Cardiac septum (tissue), 1 donor: ENCODE data around the gene GSTM2. TPM values are rescaled to one million over a fixed set of nuclear protein-coding genes. Genes with fewer than 3 reads are reported as not detected.
"Not testable (repeated sequence)": the region's sequence is repeated elsewhere in the genome, so short reads cannot be mapped to it uniquely, and the experiment has no call there.

ENCODE experiments used
- DNase-seq: peaks from one replicate; pipeline ENCODE4 v3.0.0-alpha.2; 2020; ENCODE audit warnings: low spot score
- intact Hi-C: fragments of 100-400 bp; cut with DNase I; formaldehyde crosslinking; loops from one replicate; pipeline ENCODE4 v1.14.0; 2022
- total RNA-seq: library from RNA; stranded (reverse); fragmentation: NEBNext Ultra II Directional; extraction: Animal tissue kit (Norgen Biotek cat#: 25700); gene quantifications from one replicate; pipeline ENCODE4 v1.2.1, GENCODE V29; 2021
- donor health status: DM: no; HTN: no; CAD: no.

GSTM2 gene
- total RNA-seq, 1 donor from 2014 or later, result 43.5 TPM

DNA sequence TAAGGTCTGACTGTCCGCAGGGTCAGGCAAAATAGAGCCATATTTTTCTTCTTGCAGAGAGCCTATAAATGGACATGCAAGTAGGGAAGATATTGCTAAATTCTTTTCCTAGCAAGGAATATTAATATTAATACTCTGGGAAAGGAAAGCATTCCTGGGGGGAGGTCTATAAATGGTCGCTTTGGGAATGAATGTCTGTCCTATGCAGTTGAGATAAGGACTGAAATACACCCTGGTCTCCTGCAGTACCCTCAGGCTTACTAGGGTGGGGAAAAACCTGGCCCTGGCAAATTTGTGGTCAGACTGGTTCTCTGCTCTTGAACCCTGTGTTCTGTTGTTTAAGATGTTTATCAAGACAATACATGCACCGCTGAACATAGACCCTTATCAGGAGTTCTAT is 35.1 kb downstream of the GSTM2 start:
- intact Hi-C loops, result not testable (repeated sequence)

DNA sequence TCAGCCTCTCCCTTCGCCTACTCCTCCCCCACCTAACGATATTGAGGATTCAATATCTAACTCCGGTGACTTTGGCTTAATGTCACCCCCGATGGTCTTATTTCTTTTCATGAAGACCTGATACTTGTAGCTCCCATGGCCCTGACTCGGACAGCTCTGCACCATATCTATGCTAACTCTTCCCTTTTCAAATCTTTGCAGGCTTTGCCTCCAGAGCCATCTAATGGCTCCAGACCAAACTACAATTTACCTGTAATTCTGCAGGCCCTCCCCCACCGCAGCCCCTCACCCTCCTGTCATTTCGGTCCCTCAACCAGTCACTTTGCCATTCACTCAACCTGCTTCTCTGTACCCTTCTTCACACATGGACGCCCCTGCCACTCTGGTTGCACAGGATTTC is 36.3 kb downstream of the GSTM2 start:
- intact Hi-C loops, result no loop called here
- no peak for DNase-seq

More for the DNA sequence above, 35.1 kb downstream of the GSTM2 start:
- not testable (repeated sequence) for DNase-seq

DNA sequence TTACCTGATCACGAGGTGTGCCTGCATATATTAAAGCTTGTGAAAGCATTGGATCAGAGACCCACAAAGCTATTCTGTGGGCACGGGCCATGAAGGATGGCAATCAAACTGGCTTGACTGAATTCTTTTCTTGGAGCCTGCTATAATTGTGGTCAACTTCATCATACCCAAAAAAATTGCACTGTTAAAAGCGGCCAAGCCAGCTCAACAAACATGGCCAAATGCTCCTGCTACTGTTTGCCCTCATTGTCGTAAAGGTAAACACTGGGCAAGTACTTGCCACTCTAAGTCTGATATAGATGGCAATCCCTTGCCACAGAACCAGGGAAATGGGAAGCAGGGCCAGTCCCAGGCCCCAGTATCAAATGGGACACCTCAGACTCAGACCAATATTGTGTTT is 37.6 kb downstream of the GSTM2 start:
- intact Hi-C loops, result no loop called here
- DNase-seq, result no peak

DNA sequence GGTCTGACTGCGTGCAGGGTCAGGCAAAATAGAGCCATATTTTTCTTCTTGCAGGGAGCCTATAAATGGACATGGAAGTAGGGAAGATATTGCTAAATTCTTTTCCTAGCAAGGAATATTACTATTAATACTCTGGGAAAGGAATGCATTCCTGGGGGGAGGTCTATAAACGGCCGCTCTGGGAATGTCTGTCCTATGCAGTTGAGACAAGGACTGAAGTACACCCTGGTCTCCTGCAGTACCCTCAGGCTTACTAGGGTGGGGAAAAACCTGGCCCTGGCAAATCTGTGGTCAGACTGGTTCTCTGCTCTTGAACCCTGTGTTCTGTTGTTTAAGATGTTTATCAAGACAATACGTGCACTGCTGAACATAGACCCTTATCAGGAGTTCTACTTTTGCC is 41.1 kb downstream of the GSTM2 start:
- intact Hi-C loops, DNase-seq: not testable (repeated sequence)

DNA sequence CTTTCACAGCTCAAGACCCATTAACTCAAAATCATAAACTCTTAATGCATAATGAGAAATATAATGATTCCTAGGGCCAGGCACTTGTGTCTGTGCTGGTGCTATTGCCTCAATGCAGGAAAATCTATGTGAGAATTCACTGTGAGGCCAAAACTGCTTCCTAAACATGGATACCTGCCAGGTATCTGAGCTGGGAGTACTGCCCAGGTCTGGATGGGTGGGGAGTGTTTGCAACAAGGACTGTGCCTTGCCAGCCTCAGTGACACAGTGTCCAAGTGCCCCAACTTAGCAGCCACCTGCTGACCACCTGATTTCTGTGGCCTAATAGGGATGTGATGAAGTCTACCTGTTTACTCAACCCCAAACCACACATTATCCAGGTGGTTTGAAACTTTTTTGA is 42.0 kb downstream of the GSTM2 start:
- DNase-seq, intact Hi-C loops: not testable (repeated sequence)

DNA sequence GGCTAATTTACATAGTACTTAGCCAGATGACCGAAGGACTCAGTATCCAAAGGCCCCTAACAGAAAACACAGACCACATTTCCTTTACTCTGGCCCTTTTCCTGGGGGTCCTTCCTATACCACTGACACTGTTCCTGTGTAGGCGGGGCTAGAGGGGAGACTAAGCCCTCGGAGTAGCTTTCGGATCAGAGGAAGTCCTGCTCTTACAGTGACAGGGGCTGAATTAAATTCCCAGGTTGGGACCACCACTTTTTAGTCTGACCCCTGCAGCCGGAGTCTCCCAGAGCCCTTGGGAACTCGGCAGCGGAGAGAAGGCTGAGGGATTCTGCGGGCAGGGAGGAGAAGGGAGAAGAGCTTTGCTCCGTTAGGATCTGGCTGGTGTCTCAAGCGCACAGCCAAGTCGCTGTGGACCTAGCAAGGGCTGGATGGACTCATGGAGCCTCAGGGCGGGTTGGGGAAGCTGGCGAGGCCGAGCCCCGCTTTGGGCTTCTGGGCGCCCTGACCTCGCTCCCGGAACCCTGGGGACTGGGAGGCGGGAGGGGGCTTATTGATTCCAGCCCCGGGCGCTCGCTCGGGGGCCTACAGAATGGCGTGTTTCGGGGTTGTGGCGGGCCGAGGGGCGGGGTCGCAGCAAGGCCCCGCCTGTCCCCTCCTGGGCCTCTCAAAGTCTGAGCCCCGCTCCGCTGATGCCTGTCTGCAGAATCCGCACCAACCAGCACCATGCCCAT is 43.9 kb downstream of the GSTM2 start, which contains the start of gene GSTM5:
GSTM5 (plus strand) TSS at position 659 of the 728 bp plus-strand sequence; CDS start at position 721, 62 bp downstream.
- intact Hi-C loops, DNase-seq: not testable (repeated sequence)

DNA sequence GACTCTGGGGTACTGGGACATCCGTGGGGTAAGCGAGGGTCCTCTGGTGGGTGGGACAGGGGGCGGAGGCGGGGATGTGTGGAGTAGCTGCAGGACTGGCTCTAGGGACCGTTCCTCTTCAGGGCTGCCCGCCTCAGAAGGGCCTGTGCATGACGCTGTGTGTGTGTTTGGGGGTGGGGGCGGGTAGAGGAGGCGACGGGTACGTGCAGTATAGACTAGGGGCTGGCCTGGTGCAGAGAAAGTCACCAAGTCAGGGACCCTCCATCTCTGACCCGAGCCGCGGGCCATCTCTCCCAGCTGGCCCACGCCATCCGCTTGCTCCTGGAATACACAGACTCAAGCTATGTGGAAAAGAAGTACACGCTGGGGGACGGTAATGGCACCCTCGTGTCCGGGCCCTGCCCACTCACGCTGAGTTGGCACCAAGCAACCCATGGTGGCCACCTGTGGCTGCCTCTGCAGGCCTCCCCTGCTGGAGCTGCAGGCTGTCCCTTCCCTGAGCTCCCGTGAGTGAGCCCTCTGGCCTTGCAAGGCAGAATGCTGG is 44.5 kb downstream of the GSTM2 start:
- intact Hi-C loops, result no loop called here
- no peak for DNase-seq

DNA sequence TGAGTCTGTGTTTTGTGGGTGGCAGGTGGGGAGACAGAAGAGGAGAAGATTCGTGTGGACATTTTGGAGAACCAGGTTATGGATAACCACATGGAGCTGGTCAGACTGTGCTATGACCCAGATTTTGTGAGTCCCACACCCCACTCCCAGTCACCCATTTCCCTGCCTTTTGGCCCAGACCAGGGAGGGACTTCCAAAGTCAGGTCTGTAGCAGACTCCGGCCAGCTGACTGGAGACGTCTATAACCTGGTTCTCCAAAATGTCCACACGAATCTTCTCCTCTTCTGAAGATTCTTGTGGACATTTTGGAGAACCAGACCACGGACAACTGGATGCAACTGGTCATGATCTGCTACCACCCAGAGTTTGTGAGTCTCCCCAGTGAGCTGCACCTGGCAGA is 45.8 kb downstream of the GSTM2 start:
- intact Hi-C loops, result no loop called here
- no peak for DNase-seq

DNA sequence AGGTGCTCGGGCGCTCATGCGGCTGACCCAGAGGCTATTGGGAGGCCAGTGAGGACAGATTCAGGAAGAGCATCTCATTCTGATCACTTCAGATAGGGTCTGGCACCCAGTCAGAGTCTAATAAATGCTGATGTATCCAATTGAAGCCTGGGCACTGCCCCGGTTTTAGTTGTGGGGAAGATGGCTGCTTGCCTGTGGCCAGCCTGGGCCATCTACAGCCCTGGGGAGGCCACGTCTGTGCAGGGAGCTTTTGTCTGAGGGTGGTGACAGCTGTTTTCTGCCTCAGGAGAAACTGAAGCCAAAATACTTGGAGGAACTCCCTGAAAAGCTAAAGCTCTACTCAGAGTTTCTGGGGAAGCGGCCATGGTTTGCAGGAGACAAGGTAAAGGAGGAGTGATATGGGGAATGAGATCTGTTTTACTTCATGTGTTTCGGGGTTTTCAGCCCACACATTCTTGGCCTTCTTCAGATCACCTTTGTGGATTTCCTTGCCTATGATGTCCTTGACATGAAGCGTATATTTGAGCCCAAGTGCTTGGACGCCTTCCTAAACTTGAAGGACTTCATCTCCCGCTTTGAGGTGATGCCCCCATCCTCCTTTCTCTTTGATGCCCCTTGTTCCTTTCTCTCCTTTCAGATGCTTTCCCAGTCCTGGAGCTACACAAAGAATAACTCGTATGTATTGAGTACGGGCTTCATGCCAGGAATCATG is 47.0 kb downstream of the GSTM2 start:
- DNase-seq, result no peak
- intact Hi-C loops, result no loop called here

DNA sequence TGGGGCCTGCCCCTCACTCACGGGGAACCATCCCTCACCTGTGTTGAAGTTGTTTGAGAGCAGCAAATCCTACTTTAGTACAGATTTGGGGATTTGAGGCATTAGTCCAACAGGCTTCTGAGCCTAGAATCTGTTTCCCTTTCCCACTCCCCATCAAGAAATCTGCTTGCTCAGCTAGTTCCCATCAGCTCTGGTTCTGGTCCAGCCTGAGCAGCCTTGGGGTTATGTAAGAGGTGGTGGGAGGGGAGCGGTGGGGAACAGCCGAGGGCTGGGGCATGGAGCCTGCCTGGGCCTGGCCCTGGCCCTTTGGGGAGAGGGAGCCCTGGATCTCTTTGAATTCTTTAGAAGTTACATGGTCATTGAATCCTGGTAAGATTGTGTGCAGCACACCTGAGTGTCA is 48.3 kb downstream of the GSTM2 start:
- intact Hi-C loops, result loop anchor here (2.0 kb wide), 1 partner anchor 57 kb away; no protein-coding TSS in a partner anchor
- no peak for DNase-seq

DNA sequence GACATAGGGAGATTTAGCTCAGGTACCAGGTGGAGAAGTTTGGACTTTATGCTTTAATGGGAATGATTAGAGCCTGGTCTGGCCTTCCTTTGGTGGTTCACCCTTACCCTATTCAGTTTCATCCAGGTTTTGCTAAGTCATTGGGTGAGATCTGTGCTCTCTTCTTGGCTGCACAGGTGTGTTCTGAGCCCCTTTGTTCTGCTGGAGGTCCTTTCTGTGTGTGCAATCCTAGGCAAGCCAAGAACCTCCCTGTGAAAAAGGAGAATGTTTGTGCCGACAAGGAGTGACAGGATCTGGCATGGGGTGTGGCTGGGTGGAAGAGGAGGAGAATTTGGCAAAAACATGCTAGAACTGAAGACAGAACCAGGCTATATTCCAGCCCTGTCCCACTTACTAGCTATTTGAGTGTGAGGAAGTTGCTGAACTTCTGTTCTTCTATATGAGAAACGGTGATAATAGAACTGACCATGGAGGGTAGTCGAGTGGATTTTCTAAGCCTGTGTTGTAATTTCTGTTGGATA is 48.8 kb downstream of the GSTM2 start:
- DNase-seq, result no peak
- intact Hi-C loops, result loop anchor here (2.0 kb wide), 1 partner anchor 56 kb away; no protein-coding TSS in a partner anchor

DNA sequence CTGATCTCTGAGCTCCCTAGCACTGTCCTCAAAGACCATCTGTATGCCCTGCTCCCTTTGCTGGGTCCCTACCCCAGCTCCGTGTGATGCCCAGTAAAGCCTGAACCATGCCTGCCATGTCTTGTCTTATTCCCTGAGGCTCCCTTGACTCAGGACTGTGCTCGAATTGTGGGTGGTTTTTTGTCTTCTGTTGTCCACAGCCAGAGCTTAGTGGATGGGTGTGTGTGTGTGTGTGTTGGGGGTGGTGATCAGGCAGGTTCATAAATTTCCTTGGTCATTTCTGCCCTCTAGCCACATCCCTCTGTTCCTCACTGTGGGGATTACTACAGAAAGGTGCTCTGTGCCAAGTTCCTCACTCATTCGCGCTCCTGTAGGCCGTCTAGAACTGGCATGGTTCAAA is 49.9 kb downstream of the GSTM2 start:
- intact Hi-C loops, result loop anchor here (2.0 kb wide), 1 partner anchor 55 kb away; no protein-coding TSS in a partner anchor

DNA sequence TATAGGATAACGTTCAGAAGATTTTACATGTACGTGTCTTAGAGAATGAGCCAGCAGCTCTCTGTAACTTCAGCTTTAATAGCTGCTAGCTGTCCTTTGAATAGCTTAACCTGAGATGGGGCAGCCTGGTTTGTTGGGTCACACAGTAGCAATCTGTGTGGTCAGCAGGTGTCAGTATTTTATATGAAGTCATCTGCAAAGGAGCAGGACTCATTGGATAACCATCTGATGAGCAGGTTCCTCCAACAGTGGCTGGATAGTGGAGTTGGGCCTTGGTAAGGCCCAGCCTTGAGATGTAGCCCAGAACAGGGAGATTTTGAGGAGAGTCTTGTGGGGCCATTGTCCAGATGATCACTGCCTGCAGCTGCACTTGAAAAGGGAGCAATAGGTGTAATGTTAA is 50.6 kb downstream of the GSTM2 start:
- intact Hi-C loops, result no loop called here
- DNase-seq, result no peak

More for the DNA sequence above, 49.9 kb downstream of the GSTM2 start:
- no peak for DNase-seq

DNA sequence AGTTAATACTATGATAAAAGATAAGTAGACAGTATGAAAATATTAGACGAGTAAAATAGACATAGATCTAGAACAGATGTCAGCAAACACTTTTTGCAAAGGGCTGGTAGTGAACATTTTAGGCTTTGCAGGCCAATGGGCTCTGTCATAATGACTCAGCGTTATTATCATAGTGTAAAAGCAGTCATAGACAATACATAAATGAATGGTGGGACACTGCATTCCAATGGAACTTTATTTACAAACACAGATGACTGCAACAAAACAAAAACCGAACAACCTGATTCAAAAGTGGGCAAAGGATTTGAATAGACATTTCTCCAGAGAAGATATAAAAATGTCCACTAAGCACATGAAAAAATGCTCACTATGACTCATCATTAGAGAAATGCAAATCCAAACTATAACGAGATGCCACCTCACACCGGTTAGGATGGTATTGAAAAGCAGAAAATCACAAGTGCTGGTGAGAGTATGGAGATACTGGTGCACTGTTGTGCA is 51.5 kb downstream of the GSTM2 start:
- DNase-seq, result no peak
- intact Hi-C loops, result no loop called here

DNA sequence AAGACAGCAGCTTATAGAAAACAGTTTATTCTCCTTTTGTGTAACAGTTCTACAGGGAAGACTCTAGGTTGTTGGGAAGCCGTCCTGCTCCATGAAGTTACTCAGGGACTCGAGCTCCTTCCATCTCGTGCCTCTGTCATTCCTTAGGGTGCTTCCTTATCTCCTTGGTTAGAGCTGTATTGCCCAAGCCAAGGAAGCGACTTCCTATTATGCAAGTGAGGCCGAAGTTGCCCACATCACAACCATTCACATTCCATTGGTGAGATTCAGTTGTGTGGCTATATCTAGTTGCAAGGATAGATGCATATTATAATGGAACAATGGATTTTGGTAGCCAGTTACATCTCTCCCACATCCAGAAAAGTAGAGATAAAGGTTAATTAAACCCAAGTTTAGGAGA is 53.2 kb downstream of the GSTM2 start:
- intact Hi-C loops, result no loop called here

DNA sequence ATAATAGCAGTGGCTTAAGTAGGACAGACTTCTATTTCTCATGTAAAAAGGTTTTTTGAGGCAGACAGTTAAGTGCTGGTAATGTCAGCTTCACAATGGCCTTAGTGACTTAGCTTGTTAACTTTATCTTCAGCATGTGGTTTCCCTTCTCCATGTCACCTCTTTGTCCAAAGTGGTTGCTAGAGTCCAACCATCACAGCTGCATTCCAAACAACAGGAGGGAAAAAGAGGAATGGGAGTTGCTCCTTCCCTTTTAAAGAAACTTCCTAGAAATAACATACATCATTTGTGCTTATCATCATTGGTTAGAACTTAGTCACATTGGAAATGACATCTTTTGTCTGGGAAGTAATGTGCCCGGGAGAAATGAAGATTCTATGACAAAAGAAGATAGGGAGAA is 54.1 kb downstream of the GSTM2 start:
- no peak for DNase-seq
- intact Hi-C loops, result no loop called here

More for the DNA sequence above, 53.2 kb downstream of the GSTM2 start:
- no peak for DNase-seq

DNA sequence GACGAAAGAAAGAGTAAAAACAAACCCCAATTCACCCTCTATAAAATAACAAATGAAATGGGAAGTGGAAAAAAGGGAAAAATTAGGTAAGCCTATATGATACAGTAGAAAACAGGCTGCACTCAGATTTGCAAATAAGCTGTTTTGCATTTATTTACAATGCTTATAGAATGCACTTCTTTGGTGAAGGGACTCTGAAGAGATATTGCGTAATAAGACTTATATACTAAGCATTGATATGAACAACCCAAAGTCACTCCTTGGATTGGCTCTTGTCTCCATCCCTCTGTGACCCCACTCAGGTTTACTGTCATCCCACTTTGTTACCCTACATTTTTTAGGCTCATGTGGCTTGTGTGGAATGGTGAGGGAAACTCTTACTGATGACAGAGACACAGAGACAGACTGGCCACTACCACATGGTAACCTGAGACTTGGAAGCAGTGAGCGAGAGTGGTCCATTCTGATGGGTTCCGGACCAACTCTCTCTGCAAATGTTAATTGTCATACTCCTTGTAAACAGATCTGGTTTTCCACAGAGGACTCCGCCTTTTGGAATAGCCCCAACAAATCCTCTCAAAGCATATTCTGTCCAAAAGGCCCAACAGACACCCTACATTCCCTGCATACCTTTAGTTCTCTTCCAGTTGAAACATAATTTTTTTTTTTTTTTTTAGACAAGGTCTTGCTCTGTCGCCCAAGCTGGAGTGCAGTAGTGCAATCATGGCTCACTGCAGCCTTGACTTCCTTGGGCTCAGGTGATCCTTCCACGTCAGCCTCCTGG is 55.2 kb downstream of the GSTM2 start:
- DNase-seq, result no peak
- intact Hi-C loops, result no loop called here
